HuH-7 (cell line): ENCODE data around the gene BTN1A1.

Experiments
- DNase-seq: peaks from one replicate; pipeline ENCODE4 v3.0.0; 2011; ENCODE audit warnings: low spot score

The BTN1A1 gene

GRCh38 chr6:26475823-26476729, 24.0 kb upstream of the BTN1A1 start:
- no peak for DNase-seq

DNA sequence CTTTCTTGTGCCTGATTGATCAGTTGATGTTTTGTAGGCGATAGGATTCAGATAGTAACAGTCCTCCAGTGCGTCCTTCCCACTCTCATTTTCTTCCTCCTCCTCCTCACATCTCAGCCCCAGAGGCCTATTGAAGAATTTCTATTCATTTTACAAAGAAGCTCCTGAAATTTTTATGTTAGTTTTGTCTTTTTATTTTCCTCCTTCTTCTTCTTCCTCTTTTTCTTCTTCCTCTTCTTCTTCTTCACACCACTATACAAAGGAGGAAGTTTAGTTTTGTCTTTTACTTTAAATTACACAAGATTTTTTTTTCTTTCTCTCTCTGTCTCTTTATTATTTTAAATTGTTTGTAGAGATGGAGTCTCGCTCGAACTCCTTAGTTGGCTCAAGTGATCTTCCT, 23.2 kb upstream of the BTN1A1 start:
- DNase-seq: no peak

- no peak for DNase-seq
These were observed 22.7 kb upstream of the BTN1A1 start for GRCh38 chr6:26477426-26477825.

DNA sequence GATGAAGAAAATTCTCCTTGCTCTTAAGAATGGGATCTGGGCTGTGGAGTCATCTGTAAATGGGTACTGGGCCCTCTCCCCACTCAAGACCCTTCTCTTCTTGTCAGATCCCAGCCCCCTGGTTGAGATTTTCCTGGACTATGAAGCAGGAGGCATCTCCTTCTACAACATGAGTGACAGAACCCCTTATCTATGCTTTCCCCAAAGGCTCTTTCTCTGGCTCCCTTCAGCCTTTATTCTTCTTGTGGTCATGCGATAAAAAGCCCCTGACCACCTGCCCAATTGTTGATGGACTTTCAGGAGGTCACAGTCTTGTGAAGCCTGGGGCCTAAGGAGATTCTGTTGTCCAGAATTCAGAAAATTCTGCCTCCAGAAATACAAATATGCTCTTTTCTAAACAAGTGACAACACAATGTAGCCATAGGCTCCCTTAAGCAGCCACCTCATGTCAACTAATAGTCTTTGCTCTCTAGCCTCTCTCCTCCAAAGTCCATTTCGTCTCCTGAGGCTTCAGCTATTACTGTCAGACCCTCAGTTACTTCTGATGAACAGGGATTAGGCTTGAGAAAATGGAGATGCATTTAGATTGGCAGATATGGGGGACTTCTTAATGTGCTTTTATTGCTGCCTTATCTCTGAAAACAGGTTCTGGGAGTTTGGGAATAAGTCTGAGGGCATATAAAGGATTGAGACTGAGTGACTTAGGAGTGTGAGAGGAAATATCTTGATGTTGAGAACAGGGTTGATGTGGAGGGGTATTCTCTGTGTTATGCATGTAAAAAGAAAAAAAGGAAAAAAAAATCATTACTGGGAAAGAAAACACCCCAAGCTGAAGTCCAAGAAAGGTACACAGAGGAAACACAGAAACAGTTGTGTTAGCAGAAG, 21.8 kb upstream of the BTN1A1 start:
- no peak for DNase-seq

DNA sequence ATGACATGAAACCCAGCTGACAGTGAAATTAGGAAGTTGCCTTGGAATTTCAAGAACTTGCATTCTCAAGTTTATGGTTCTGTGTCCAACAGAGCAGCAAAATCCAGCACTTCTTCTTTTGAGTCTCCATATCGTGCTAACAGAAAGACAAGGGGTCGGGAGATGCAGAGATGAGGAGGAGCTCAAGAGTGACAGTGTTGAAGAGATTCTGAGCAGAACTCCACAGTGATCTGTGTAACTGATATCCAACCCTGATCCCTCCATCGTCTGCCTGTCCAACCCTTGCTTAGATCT, 21.2 kb upstream of the BTN1A1 start:
- DNase-seq: no peak

DNA sequence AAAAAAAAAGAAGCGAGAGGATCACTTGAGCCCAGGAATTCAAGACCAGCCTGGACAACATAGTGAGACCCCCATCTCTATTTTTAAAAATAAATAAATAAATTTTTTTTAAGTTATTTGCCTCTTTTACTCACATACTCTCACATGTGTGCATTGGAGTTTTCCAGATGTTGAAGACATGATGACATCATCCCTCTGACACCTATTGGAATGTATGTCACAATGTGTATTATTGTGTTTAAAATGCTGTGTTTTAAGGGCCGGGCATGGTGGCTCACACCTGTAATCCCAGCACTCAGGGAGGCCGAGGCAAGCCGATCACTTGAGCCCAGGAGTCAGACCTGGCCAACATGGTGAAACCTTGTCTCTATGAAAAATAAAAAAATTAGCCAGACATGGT, 17.8 kb upstream of the BTN1A1 start:
- no peak for DNase-seq

DNA sequence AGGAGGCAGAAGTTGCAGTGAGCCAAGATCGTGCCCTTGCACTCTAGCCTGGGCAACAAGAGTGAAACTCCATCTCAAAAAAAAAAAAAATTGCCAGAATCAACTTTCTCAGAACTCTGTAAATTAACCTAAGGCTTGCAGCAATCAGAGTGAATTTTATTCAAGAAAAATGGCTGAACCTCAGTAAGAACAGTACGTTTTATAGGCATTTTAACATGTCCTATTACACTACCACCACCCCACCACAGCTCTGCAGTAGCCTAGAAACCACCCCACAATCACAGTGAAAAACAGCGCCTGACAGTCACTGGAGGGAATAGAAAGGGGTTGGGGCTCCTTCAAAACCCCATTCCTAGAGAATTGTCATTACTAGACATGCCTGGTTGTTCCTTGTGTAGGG, 16.4 kb upstream of the BTN1A1 start:
- DNase-seq: no peak

- DNase-seq: no peak
These were observed 15.9 kb upstream of the BTN1A1 start for GRCh38 chr6:26484161-26484560.

DNA sequence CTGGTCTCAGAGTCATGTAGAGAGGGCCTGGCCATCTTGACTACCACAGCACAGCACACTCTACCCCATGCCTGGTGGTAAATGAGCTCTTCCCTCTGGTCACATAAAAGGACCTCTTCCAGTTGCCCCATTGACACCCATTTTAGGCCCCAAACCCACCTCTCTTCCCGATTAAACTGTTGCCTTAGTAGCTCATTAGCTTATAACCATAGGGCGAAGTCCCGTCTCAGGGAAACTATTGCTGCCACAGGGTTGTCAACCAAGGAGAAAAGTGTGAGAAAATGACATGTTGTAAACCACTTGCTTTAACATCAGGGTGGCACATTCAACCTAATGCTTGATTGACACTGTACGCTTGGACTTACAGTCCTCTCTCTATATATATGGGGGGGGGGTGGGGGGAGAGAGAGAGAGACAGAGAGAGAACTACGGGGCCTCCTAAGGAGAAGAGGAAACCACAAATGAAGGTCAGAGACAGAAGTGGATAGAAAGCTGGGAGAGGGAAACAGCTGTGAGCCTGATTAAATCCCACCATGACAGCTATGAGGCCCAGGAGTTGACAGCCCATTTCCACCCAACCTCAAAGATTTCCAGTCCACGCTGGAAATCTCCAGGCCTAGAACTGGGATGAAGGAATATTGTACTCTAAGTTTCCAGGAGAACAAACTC, 14.9 kb upstream of the BTN1A1 start:
- no peak for DNase-seq

GRCh38 chr6:26486358-26486757, 13.7 kb upstream of the BTN1A1 start:
- DNase-seq: no peak

DNA sequence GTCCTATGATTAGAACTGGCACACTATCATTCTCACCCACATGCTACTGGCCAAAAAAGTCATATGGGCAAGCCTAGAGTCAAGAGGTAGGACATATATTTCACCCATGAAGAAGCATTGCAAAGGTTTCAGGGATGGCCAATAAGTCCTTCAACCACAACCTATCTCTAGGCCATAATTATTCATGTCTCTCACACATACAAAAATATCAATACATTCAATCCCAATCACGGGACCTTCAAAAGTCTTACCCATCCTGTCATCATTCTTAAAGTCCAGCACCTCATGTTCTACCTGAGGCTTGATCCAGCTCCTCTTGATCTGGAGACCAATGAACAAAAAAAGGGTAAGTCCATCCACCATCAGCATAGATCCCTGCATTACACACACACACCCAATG, 12.6 kb upstream of the BTN1A1 start:
- no peak for DNase-seq

GRCh38 chr6:26489996-26490964, 9.8 kb upstream of the BTN1A1 start:
- no peak for DNase-seq

DNA sequence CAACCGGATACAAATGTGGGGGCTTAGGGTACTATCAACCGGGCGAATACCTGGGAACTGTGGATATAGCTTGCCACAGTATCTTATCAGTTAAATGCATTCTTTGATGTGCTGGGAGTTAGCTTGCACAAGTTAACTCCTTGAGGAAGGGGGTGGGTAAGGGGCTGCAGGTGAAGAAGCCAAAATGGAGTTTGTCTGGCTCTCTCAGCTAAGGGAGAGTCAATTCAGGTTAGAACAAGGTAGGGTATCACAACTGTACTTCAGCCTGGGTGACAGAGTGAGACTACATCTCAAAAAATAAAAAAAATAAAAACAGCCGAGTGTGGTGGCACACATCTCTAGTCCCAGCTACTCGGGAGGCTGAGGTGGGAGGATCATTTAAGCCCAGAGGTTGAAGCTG, 8.5 kb upstream of the BTN1A1 start:
- no peak for DNase-seq

DNA sequence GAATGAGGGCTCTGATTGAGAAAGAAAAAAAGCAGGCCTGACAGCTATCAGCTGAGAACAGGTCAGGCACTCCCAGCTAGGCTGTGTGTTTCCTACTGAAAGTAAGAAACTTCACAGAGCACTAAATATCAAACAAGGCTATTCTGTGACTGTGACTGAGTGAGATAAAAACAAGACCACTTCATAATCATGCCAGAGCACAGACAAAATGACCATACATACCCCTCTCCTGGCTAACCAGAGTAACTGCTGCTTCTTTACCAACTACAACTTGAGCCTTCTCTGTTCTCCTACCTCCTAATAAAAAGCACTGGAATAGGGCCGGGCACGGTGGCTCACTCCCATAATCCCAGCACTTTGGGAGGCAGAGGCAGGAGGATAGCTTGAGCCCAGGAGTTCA, 6.8 kb upstream of the BTN1A1 start:
- DNase-seq: peak; percentile 22

DNA sequence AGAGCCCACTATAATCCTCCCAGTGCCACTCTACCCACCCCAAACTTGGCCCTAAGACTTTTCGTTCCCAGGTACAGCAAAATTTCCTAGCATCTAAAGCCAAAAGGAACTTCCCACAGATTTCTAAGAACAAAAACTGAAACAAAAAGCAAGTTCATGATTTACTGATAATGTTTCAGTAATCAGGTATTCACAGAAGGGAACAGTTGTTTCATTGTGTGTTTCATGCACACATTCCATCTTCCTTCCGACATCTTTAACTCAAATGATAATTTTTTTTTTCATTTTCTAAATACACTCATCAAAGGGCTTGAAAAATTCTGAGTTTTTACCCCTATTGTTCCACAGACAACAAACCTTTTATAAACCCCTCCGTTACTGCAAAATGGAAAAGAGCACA, 6.0 kb upstream of the BTN1A1 start:
- DNase-seq: no peak

- DNase-seq: no peak
These were observed 4.8 kb upstream of the BTN1A1 start for GRCh38 chr6:26495281-26495680.

DNA sequence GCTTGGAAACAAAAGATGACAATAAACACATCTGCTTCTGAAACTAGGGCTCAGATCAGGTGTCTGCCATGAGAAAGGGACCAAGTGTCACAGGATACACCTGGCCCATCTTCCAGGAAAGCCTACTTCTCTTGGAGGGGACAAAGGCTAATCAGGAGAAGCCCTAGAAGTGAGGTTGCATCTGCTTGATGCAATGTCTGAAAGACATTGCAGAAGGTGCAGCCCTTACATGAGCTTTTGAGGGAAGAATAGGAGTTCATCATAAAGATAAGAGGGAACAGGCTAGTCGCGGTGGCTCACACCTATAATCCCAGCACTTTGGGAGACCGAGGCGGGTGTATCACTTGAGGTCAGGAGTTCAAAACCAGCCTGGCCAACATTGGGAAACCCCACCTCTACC, 2.5 kb upstream of the BTN1A1 start:
- no peak for DNase-seq

DNA sequence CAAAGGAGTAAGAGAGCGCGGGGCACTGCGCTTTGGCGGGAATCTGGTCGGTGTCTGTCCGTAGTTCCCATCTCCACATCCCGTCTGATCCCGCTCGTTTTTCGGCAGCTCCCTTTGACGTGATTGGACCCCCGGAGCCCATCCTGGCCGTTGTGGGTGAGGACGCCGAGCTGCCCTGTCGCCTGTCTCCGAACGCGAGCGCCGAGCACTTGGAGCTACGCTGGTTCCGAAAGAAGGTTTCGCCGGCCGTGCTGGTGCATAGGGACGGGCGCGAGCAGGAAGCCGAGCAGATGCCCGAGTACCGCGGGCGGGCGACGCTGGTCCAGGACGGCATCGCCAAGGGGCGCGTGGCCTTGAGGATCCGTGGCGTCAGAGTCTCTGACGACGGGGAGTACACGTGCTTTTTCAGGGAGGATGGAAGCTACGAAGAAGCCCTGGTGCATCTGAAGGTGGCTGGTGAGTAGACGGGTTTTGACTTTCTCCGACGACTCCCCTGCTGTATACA, 1.4 kb downstream of the BTN1A1 start:
- no peak for DNase-seq

DNA sequence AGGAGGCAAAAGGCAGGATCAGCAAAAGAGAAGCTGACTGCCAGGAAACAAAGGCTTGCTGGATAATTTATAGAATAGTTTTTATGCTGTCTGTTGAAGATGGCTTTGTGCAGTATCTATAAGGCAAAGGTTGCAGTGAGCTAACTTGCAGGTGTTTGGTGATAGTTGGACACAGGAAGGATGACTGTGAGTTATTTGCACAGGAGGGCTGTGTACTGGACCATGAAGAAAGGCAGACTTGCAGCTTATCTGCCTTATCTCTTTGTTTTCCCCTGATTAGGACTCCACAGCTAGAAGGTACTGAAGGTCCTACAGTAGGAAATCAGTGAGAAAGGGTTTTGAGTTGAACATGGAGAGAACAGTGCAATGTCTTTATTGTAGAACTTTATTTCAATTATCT, 2.1 kb downstream of the BTN1A1 start:
- no peak for DNase-seq

DNA sequence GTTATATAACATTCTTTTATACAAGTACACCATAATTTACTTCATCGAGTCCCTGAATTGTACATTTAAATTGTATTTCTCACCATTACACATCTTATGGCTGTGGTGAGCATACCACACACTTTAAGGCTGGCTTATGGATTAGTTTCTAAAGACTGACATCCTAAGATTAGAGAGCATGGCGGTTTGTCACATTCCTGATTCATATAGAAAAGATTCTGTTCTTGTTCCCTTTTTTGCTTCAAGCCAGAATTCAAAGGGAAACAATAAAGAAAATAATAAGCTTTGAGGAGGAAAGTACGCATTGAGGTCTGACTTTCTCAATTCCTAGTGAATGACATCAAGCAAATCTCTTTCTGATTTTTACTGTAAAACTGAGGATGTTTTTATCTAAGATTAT, 2.5 kb downstream of the BTN1A1 start:
- no peak for DNase-seq

DNA sequence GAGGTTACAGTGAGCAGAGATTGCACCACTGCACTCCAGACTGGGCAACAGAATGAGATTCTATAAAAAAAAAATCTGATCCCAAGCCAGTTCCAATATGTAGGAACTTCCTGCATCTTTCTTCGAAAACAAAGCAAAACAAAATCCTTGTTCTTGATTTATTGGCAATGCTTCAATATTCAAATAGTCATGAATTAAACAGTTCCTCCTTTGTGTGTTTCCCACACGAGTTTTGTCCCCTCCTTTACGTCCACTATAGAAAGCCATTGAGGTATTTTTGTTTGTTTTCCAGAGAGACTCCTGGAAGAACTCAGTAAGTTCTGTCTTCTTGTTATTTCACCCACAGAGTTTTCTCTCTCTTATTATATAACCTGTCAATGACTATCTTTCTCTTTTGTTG, 7.6 kb downstream of the BTN1A1 start:
- no peak for DNase-seq
